C4-2B (cell line): ENCODE results near the gene TXNDC17.

Experiments used
- ZFX ChIP-seq: fragments of 450-650 bp; IDR thresholded peaks from 2 replicates; pipeline ENCODE4 v1.6.1; 2017
- TF ChIP-seq, protein P1 (sequence below): fragments of 450-650 bp; conservative IDR thresholded peaks from 2 replicates; pipeline ENCODE4 v1.5.1; 2017; ENCODE audit warnings: mild to moderate bottlenecking

- TF ChIP-seq ZFX = no peak
- TF ChIP-seq, protein P1, sequence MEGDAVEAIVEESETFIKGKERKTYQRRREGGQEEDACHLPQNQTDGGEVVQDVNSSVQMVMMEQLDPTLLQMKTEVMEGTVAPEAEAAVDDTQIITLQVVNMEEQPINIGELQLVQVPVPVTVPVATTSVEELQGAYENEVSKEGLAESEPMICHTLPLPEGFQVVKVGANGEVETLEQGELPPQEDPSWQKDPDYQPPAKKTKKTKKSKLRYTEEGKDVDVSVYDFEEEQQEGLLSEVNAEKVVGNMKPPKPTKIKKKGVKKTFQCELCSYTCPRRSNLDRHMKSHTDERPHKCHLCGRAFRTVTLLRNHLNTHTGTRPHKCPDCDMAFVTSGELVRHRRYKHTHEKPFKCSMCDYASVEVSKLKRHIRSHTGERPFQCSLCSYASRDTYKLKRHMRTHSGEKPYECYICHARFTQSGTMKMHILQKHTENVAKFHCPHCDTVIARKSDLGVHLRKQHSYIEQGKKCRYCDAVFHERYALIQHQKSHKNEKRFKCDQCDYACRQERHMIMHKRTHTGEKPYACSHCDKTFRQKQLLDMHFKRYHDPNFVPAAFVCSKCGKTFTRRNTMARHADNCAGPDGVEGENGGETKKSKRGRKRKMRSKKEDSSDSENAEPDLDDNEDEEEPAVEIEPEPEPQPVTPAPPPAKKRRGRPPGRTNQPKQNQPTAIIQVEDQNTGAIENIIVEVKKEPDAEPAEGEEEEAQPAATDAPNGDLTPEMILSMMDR = no peak
These were observed 13.8 kb upstream of the TXNDC17 start for GRCh38 chr17:6627019-6627418.
